Liver (tissue), 9 donors: ENCODE results near the gene LHFPL6. TPM values are rescaled to one million over a fixed set of nuclear protein-coding genes. Genes with fewer than 3 reads are reported as not detected.

ENCODE experiments used
- DNase-seq: peaks from one replicate; pipeline ENCODE4 v3.0.0-alpha.2; 2017; ENCODE audit warnings: low spot score
- H3K27ac ChIP-seq, 2 donors: one replicate each; pipeline ENCODE4 v1.7.0; 2013; ENCODE audit warnings: inconsistent platforms in 2 of 2, low read length in 2 of 2, control low read depth in 1 of 2, low read depth in 1 of 2, mild to moderate bottlenecking in 1 of 2
- H3K27me3 ChIP-seq, 4 donors: one replicate each; pipeline versions ENCODE4 v1.6.1 to v1.7.0; 2013; ENCODE audit warnings: low read length in 3 of 4, inconsistent platforms in 1 of 4, mild to moderate bottlenecking in 1 of 4, moderate library complexity in 1 of 4; ENCODE audit not compliant: control insufficient read depth in 4 of 4, insufficient read depth in 4 of 4
- H3K36me3 ChIP-seq, 4 donors: one replicate each; pipeline versions ENCODE4 v1.6.1 to v1.7.0; 2013; ENCODE audit warnings: low read length in 3 of 4, mild to moderate bottlenecking in 3 of 4, low read depth in 1 of 4, moderate library complexity in 1 of 4; ENCODE audit not compliant: control insufficient read depth in 4 of 4, insufficient read depth in 3 of 4
- H3K4me1 ChIP-seq, 4 donors: one replicate each; pipeline versions ENCODE4 v1.6.1 to v1.7.0; 2013; ENCODE audit warnings: low read length in 3 of 4, mild to moderate bottlenecking in 3 of 4, moderate library complexity in 1 of 4; ENCODE audit not compliant: control insufficient read depth in 4 of 4, insufficient read depth in 4 of 4
- H3K4me3 ChIP-seq, 3 donors: one replicate each; pipeline versions ENCODE4 v1.6.1 to v1.7.0; 2013; ENCODE audit warnings: low read length in 3 of 3, control low read depth in 1 of 3, low read depth in 1 of 3, mild to moderate bottlenecking in 1 of 3
- H3K9ac ChIP-seq, 2 donors: one replicate each; pipeline ENCODE4 v1.7.0; 2013; ENCODE audit warnings: low read length in 2 of 2, mild to moderate bottlenecking in 2 of 2, moderate library complexity in 2 of 2, control low read depth in 1 of 2, low read depth in 1 of 2
- H3K9me3 ChIP-seq, 4 donors: one replicate each; pipeline versions ENCODE4 v1.6.1 to v1.7.0; 2013; ENCODE audit warnings: low read length in 3 of 4; ENCODE audit not compliant: control insufficient read depth in 4 of 4
- FOXA1 ChIP-seq: IDR thresholded peaks from 2 replicates; pipeline ENCODE4 v1.6.1; 2016; ENCODE audit warnings: antibody characterized with exemption
- FOXA2 ChIP-seq: IDR thresholded peaks from 2 replicates; pipeline ENCODE4 v1.6.1; 2016; ENCODE audit warnings: antibody characterized with exemption
- GABPA ChIP-seq, 2 donors: IDR thresholded peaks in 1 of 2; conservative IDR thresholded peaks in 1 of 2; 2 replicates each; pipeline ENCODE4 v1.6.1; 2016; ENCODE audit warnings: antibody characterized with exemption in 2 of 2, mild to moderate bottlenecking in 1 of 2, moderate library complexity in 1 of 2
- HNF4A ChIP-seq, 2 donors: conservative IDR thresholded peaks; 2 replicates each; pipeline ENCODE4 v1.6.1; 2016; ENCODE audit warnings: antibody characterized with exemption in 2 of 2, mild to moderate bottlenecking in 2 of 2
- HNF4G ChIP-seq: IDR thresholded peaks from 2 replicates; pipeline ENCODE4 v1.6.1; 2016; ENCODE audit warnings: antibody characterized with exemption
- JUND ChIP-seq, 2 donors: IDR thresholded peaks; 2 replicates each; pipeline ENCODE4 v1.6.1; 2016; ENCODE audit warnings: antibody characterized with exemption in 2 of 2
- NR2F2 ChIP-seq: IDR thresholded peaks from 2 replicates; pipeline ENCODE4 v1.6.1; 2016; ENCODE audit warnings: antibody characterized with exemption
- RAD21 ChIP-seq, 2 donors: IDR thresholded peaks; 2 replicates each; pipeline ENCODE4 v1.6.1; 2016; ENCODE audit warnings: antibody characterized with exemption in 2 of 2, mild to moderate bottlenecking in 2 of 2
- RXRA ChIP-seq, 2 donors: IDR thresholded peaks; 2 replicates each; pipeline ENCODE4 v1.6.1; 2017 to 2018; ENCODE audit warnings: antibody characterized with exemption in 2 of 2, mild to moderate bottlenecking in 1 of 2
- SP1 ChIP-seq: IDR thresholded peaks from 2 replicates; pipeline ENCODE4 v1.6.1; 2018; ENCODE audit warnings: antibody characterized with exemption, mild to moderate bottlenecking
- TAF1 ChIP-seq: conservative IDR thresholded peaks from 2 replicates; pipeline ENCODE4 v1.6.1; 2016; ENCODE audit warnings: antibody characterized with exemption, mild to moderate bottlenecking
- WGBS: extraction: QIAGEN DNeasy Blood & Tissue Kit; methylation state at CpG from one replicate; pipeline ENCODE4 v1.1.7; 2013; 5-methylcytosine and 5-hydroxymethylcytosine counted together
- polyA plus RNA-seq, 2 donors: library from polyadenylated mRNA; stranded (reverse) in 1 of 2; unstranded in 1 of 2; fragments of 200-250 nt in 1 of 2; fragments of >200 nt in 1 of 2; fragmentation: Nextera tagmentation in 1 of 2; extraction: Ambion mirVana in 1 of 2; gene quantifications; one replicate each; pipeline versions ENCODE4 v1.2.1 to v1.2.3, GENCODE V29; 2013 to 2015
- total RNA-seq, 2 donors: library from RNA; depleted of rRNA; stranded (reverse); fragments of >200 nt; gene quantifications; one replicate each; pipeline ENCODE4 v1.2.3, GENCODE V29; 2014
- TF ChIP-seq, protein P1 (sequence below): IDR thresholded peaks from 2 replicates; pipeline ENCODE4 v1.6.1; 2016; ENCODE audit warnings: antibody characterized with exemption
- TF ChIP-seq, protein P2 (sequence below): IDR thresholded peaks from 2 replicates; pipeline ENCODE4 v1.6.1; 2016; ENCODE audit warnings: antibody characterized with exemption
- TF ChIP-seq, protein P3 (sequence below): IDR thresholded peaks from 2 replicates; pipeline ENCODE4 v1.6.1; 2016; ENCODE audit warnings: antibody characterized with exemption, mild to moderate bottlenecking
- TF ChIP-seq, protein P4 (sequence below): IDR thresholded peaks from 2 replicates; pipeline ENCODE4 v1.6.1; 2016; ENCODE audit warnings: antibody characterized with exemption
- TF ChIP-seq, protein P5 (sequence below): fragments of 150-350 bp; IDR thresholded peaks from 2 replicates; pipeline ENCODE4 v1.5.1; 2017; ENCODE audit warnings: improper control_type of control experiment, low read depth, low read length; ENCODE audit not compliant: missing input control
- donor health status: healthy.
- donor health status: healthy.
- donor health status: healthy.
- donor health status: healthy.
- donor health status: healthy.

The LHFPL6 gene
- total and polyA plus RNA-seq, 4 donors: 2.6 to 8.3 (median 5.5) TPM

DNA sequence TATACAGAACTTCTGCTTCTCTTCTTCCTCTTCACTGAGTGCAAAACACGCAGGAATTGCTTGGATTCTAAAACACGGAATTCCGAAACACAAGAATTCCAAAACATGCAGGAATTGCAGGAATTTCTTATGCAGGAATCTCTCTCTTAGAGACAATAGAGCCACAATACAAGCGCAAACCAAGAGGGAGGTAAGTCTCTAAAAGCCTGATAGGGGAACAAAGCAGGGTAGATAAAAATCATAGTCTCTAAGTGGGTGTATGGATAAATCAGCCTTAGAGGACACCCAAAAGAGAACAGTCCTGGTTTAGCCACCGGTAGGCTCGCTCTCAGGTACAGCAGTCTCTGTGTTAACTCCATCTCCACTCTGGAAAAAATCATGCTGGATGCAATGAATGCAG is 112.9 kb downstream of the LHFPL6 start:
- 44% methylated on average over 6 of the region's 6 CpGs for WGBS
- Histone ChIP-seq H3K36me3 (no peaks in the 10 kb centered on the region), H3K4me1 (no peaks in the 10 kb centered on the region), H3K27ac (no peak overlapping the region), H3K9me3 (no peaks in the 10 kb centered on the region), H3K27me3 (peaks cover 0 to 4% (median 0%) of the 10 kb centered on the region in 4 donors), H3K4me3 (no peak overlapping the region), H3K9ac (no peak overlapping the region)
- TF ChIP-seq RXRA (IDR thresholded peaks at IDR 0.05): no peak
- no peak for TF ChIP-seq JUND (IDR thresholded peaks at IDR 0.05)
- no peak for TF ChIP-seq GABPA (IDR thresholded peaks at IDR 0.05 in 1 of 2, conservative IDR thresholded peaks at IDR 0.05 in 1 of 2)
- TF ChIP-seq, protein P1, sequence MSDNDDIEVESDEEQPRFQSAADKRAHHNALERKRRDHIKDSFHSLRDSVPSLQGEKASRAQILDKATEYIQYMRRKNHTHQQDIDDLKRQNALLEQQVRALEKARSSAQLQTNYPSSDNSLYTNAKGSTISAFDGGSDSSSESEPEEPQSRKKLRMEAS: no peak
- no peak for TF ChIP-seq HNF4A (conservative IDR thresholded peaks at IDR 0.05)
- TF ChIP-seq NR2F2: no peak
- TF ChIP-seq, protein P2, sequence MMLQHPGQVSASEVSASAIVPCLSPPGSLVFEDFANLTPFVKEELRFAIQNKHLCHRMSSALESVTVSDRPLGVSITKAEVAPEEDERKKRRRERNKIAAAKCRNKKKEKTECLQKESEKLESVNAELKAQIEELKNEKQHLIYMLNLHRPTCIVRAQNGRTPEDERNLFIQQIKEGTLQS: no peak
- TF ChIP-seq HNF4G: no peak
- TF ChIP-seq, protein P3, sequence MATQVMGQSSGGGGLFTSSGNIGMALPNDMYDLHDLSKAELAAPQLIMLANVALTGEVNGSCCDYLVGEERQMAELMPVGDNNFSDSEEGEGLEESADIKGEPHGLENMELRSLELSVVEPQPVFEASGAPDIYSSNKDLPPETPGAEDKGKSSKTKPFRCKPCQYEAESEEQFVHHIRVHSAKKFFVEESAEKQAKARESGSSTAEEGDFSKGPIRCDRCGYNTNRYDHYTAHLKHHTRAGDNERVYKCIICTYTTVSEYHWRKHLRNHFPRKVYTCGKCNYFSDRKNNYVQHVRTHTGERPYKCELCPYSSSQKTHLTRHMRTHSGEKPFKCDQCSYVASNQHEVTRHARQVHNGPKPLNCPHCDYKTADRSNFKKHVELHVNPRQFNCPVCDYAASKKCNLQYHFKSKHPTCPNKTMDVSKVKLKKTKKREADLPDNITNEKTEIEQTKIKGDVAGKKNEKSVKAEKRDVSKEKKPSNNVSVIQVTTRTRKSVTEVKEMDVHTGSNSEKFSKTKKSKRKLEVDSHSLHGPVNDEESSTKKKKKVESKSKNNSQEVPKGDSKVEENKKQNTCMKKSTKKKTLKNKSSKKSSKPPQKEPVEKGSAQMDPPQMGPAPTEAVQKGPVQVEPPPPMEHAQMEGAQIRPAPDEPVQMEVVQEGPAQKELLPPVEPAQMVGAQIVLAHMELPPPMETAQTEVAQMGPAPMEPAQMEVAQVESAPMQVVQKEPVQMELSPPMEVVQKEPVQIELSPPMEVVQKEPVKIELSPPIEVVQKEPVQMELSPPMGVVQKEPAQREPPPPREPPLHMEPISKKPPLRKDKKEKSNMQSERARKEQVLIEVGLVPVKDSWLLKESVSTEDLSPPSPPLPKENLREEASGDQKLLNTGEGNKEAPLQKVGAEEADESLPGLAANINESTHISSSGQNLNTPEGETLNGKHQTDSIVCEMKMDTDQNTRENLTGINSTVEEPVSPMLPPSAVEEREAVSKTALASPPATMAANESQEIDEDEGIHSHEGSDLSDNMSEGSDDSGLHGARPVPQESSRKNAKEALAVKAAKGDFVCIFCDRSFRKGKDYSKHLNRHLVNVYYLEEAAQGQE: no peak
- TF ChIP-seq, protein P4, sequence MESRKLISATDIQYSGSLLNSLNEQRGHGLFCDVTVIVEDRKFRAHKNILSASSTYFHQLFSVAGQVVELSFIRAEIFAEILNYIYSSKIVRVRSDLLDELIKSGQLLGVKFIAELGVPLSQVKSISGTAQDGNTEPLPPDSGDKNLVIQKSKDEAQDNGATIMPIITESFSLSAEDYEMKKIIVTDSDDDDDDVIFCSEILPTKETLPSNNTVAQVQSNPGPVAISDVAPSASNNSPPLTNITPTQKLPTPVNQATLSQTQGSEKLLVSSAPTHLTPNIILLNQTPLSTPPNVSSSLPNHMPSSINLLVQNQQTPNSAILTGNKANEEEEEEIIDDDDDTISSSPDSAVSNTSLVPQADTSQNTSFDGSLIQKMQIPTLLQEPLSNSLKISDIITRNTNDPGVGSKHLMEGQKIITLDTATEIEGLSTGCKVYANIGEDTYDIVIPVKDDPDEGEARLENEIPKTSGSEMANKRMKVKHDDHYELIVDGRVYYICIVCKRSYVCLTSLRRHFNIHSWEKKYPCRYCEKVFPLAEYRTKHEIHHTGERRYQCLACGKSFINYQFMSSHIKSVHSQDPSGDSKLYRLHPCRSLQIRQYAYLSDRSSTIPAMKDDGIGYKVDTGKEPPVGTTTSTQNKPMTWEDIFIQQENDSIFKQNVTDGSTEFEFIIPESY: no peak
- TF ChIP-seq, protein P5, sequence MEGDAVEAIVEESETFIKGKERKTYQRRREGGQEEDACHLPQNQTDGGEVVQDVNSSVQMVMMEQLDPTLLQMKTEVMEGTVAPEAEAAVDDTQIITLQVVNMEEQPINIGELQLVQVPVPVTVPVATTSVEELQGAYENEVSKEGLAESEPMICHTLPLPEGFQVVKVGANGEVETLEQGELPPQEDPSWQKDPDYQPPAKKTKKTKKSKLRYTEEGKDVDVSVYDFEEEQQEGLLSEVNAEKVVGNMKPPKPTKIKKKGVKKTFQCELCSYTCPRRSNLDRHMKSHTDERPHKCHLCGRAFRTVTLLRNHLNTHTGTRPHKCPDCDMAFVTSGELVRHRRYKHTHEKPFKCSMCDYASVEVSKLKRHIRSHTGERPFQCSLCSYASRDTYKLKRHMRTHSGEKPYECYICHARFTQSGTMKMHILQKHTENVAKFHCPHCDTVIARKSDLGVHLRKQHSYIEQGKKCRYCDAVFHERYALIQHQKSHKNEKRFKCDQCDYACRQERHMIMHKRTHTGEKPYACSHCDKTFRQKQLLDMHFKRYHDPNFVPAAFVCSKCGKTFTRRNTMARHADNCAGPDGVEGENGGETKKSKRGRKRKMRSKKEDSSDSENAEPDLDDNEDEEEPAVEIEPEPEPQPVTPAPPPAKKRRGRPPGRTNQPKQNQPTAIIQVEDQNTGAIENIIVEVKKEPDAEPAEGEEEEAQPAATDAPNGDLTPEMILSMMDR: no peak
- DNase-seq: no peak

DNA sequence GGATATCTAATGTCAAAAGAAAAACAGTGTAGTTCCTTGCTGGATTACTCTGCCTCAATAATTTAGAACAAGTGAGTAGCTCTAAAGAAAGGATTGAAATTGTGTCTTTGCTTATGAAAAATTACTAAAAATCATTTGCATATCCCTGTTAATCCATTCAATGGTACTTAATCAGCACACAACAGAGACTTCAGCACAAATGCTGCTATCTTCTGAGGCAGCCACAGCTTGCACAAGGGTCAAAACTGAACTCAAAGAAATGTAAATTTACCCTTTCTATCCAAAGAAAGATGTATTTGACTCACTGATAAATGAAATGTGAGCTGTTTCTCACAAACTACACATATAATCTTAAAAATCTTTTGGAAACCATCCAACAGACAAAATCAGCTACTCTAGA is 116.2 kb downstream of the LHFPL6 start:
- Histone ChIP-seq H3K9ac (no peak overlapping the region), H3K9me3 (no peaks in the 10 kb centered on the region)
- DNase-seq: no peak
- TF ChIP-seq RXRA (IDR thresholded peaks at IDR 0.05): no peak
- no peak for TF ChIP-seq HNF4A (conservative IDR thresholded peaks at IDR 0.05)
- TF ChIP-seq, protein P3: no peak
- no peak for TF ChIP-seq FOXA2
- TF ChIP-seq, protein P5: no peak
- TF ChIP-seq RAD21 (IDR thresholded peaks at IDR 0.05): no peak
- no peak for TF ChIP-seq HNF4G
- no peak for TF ChIP-seq GABPA (IDR thresholded peaks at IDR 0.05 in 1 of 2, conservative IDR thresholded peaks at IDR 0.05 in 1 of 2)
- TF ChIP-seq NR2F2: no peak
- TF ChIP-seq, protein P1: no peak
- TF ChIP-seq FOXA1: no peak
- TF ChIP-seq TAF1: no peak
- TF ChIP-seq SP1: no peak
- TF ChIP-seq, protein P2: no peak

More for the DNA sequence above, 116.2 kb downstream of the LHFPL6 start:
- Histone ChIP-seq H3K27ac (no peak overlapping the region), H3K36me3 (no peaks in the 10 kb centered on the region), H3K4me3 (no peak overlapping the region), H3K27me3 (peaks cover 0 to 4% (median 0%) of the 10 kb centered on the region in 4 donors), H3K4me1 (no peaks in the 10 kb centered on the region)
